Glutamatergic neuron (in vitro differentiated cells): ENCODE results near the gene CNPY2. TPM values are rescaled to one million over a fixed set of nuclear protein-coding genes. Genes with fewer than 3 reads are reported as not detected.
A peak's percentile ranks its signal among the peaks of the same experiment; 100 is the strongest.

Source experiments
- DNase-seq: peaks from one replicate; pipeline ENCODE4 v3.0.0; 2022
- H3K27ac Mint-ChIP-seq: one replicate; pipeline ENCODE4 v1.8.0; 2020; ENCODE audit warnings: mild to moderate bottlenecking, mixed read lengths, inconsistent platforms; ENCODE audit not compliant: unreplicated experiment
- H3K27me3 Mint-ChIP-seq: one replicate; pipeline ENCODE4 v1.8.0; 2020; ENCODE audit warnings: mild to moderate bottlenecking, moderate library complexity, mixed read lengths, inconsistent platforms; ENCODE audit not compliant: unreplicated experiment
- H3K36me3 Mint-ChIP-seq: one replicate; pipeline ENCODE4 v1.8.0; 2020; ENCODE audit warnings: mild to moderate bottlenecking, mixed read lengths, inconsistent platforms; ENCODE audit not compliant: unreplicated experiment
- H3K4me1 Mint-ChIP-seq: one replicate; pipeline ENCODE4 v1.8.0; 2020; ENCODE audit warnings: mild to moderate bottlenecking, low read depth, mixed read lengths, inconsistent platforms; ENCODE audit not compliant: unreplicated experiment
- H3K4me3 Mint-ChIP-seq: one replicate; pipeline ENCODE4 v1.8.0; 2020; ENCODE audit warnings: mild to moderate bottlenecking, mixed read lengths, inconsistent platforms; ENCODE audit not compliant: unreplicated experiment
- H3K9me3 Mint-ChIP-seq: one replicate; pipeline ENCODE4 v1.8.0; 2020; ENCODE audit warnings: mild to moderate bottlenecking, moderate library complexity, mixed read lengths, inconsistent platforms; ENCODE audit not compliant: unreplicated experiment
- CTCF ChIP-seq: fragments of 200-600 bp; sonication (generic); IDR thresholded peaks from one replicate; pipeline ENCODE4 v1.5.0; 2021; ENCODE audit not compliant: partially characterized antibody, unreplicated experiment
- total RNA-seq: library from RNA; stranded (reverse); fragmentation: NEBNext Ultra II Directional; extraction: Animal tissue kit (Norgen Biotek cat#: 25700); gene quantifications from one replicate; pipeline ENCODE4 v1.2.1, GENCODE V29; 2021; ENCODE audit not compliant: unreplicated experiment

The CNPY2 gene
- total RNA-seq, 1 donor from 2014 or later, result 141 TPM

GRCh38 chr12:56300644-56301464 lies 14.9 kb downstream of the CNPY2 start:
- Mint-ChIP-seq H3K27me3 (peaks cover 2% of the 10 kb centered on the region), H3K4me3 (peak overlapping the region; percentile 95), H3K27ac (peak overlapping the region; percentile 87), H3K9me3 (peaks cover 14% of the 10 kb centered on the region), H3K4me1 (peaks cover 24% of the 10 kb centered on the region), H3K36me3 (no peaks in the 10 kb centered on the region)
- DNase-seq, result no peak
- no peak for TF ChIP-seq CTCF

DNA sequence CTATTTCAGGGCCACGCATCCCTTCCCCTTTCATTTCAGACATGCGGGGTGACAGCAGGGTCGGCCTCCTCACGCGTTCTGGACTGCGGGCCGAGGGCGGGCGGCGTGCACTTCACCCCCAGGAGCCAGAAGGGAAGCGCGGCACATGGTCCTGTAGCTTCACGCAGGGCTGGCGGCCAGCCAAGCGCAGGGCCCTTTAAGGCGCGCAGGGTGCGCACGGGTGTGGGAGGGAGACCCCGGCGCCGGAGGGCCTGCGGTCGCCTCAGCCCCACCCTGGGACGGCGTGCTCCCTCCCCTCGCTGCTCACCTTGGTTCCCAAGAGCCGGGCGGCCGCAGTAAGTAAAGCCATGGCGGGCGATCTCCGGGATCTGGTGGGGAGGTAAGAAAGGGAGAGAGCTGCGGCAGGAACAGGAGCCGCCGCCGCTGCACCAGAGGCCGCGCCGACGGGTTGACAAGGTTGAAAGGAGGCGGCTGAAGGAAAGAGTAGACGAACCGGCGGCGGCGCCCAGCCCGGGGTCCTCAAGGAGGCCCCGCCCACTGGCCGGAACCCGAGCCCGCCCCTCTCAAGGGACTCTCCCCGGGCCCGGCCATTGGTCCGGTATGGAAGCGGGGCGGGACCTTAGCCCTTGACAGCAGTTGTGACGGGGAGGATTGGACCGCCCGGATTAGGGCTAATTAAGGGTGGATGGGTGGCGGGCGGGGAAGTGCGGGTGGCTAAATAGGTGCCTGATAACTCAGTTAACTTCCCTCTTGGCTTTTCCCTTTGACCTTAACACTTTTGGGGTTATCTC lies 15.7 kb downstream of the CNPY2 start, which contains the start of gene CS:
CS (minus strand) TSS at position 478 of the 791 bp plus-strand sequence; CDS start at position 349, 129 bp downstream.
- H3K4me3 Mint-ChIP-seq, result peak within 1 kb of the TSS; percentile 95
- no peaks in the 10 kb centered on the region for H3K36me3 Mint-ChIP-seq
- H3K27me3 Mint-ChIP-seq, result peaks cover 2% of the 10 kb centered on the region
- H3K27ac Mint-ChIP-seq, result peak within 1 kb of the TSS; percentile 87
- H3K4me1 Mint-ChIP-seq, result peaks cover 24% of the 10 kb centered on the region
- no peak for TF ChIP-seq CTCF
- DNase-seq, result peak; percentile 99
- peaks cover 12% of the 10 kb centered on the region for H3K9me3 Mint-ChIP-seq

DNA sequence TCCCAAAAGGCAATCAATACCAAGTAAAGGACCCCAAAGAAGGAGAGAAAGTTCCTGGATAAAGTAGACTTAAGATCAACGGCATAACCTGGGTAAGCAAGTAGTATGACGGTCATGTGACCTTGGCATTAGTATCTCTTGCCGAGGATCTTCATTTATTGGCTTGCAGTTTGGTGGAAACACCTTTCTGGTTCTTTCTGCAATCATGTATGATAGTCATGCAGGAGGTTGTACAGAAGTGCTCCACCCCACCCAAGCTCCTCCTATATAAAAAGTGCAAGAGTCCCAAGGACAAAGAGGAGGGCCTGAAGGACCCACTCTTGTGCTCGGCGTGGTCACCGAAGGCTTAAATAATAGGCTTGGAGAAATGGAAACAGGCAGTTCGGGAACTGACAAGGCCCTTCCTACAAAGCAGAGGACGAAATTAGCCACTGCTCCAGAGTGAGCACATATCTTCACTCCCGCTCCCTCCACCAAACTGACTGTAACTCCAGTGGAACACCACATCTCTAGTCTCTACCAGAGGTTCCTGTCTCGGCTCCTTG lies 16.4 kb downstream of the CNPY2 start:
- peaks cover 24% of the 10 kb centered on the region for H3K4me1 Mint-ChIP-seq
- no peaks in the 10 kb centered on the region for H3K36me3 Mint-ChIP-seq
- peaks cover 2% of the 10 kb centered on the region for H3K27me3 Mint-ChIP-seq
- no peak for DNase-seq
- H3K27ac Mint-ChIP-seq, result peak overlapping the region; percentile 87
- H3K4me3 Mint-ChIP-seq, result peak overlapping the region; percentile 95
- TF ChIP-seq CTCF, result no peak
- peaks cover 12% of the 10 kb centered on the region for H3K9me3 Mint-ChIP-seq

GRCh38 chr12:56298828-56299227 lies 17.0 kb downstream of the CNPY2 start:
- Mint-ChIP-seq H3K4me1 (peaks cover 24% of the 10 kb centered on the region), H3K9me3 (peaks cover 12% of the 10 kb centered on the region), H3K36me3 (no peaks in the 10 kb centered on the region), H3K4me3 (peak overlapping the region; percentile 95), H3K27ac (peak overlapping the region; percentile 66), H3K27me3 (peaks cover 2% of the 10 kb centered on the region)
- no peak for DNase-seq
- no peak for TF ChIP-seq CTCF
